DMS79 treated with DMSO at 0.1 percent for 48 hours (cell line): ENCODE data around the gene MPZL3.

Experiments
- DNase-seq: peaks from one replicate; lab custom pipeline; 2025; lab: John Stamatoyannopoulos, UW

MPZL3 gene

DNA sequence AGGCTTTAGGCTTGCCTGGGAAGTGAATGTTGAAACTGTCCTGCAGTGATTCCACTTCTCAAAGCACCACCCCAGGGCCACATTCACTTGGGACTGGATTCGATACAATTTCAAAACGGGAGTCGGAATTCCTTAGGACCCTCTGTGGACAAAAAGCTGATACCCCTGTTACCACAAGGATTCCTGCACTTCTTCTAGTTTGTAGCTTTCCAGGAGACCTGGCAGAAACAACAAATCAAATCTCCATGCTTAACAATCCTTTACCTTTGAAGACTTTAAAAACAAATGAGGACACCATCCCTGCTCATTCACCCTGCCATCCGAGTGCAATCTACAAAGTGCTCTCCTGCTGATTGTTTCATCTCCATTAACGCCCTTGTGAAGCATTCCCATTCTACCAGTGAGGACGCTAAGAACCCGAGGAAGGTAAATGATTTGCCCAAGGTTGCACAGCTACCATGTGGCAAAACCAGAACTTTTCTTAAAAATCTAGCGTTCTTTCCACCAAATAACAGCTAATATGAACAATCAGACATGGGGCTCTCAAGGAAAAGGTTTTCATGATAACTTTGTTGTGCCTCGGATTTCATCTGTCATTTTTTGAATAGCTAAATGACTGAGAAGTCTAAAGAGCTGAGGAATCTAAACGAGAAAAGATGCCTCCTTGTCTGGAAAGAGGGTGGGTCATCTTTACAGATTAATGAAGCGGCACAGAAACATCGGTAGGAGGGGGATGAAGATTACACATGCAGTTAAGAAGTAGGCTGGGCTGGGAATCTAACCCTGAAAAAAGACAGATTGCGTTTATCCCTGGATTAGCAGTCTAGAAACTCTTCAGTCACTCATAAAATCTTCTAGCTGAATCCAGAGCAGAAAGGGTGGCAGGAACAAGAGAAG is 12.7 kb upstream of the MPZL3 start:
- no peak for DNase-seq

GRCh38 chr11:118263695-118264568 is 11.8 kb upstream of the MPZL3 start, which contains the start of gene MPZL2:
Gene MPZL2 (minus strand): TSS chr11:118264297. CDS start chr11:118264153, 144 bp downstream.
- peak; percentile 53 for DNase-seq

- no peak for DNase-seq
These were observed 10.9 kb upstream of the MPZL3 start for GRCh38 chr11:118263112-118263511.

- no peak for DNase-seq
These were observed 8.2 kb upstream of the MPZL3 start for GRCh38 chr11:118260353-118260752.

DNA sequence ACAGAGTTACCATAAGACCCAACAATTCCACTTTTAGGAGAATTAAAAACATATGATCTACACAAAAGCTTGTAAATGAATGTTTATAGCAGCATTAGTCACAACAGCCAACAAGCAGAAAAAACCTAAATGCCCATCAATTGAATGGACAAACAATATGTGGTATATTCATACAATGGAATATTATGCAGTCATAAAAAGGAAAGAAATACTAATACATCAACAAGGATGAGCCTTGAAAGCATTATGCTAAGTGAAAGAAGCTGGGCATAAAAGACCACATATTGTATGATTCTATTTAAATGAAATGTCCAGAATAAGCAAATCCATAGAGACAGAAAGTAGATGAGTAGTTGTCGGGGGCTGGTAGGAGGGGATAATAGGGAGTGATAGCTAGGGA is 7.0 kb upstream of the MPZL3 start:
- DNase-seq: no peak

DNA sequence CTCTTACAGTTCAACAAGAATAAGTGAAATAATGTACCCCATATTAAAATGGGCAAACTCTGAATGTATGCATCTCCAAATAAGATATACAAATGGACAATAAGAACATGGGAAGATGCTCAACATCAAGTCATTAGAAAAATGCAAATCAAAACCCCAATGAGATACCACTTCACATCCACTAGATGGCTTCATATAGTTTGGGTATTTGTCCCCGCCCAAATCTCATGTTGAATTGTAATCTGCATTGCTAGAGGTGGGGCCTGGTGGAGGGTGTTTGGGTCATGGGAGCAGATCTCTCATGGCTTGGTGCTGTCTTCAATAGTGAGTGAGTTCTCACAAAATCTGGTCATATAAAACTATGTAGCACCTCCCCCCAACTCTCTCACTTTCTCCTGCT is 6.2 kb upstream of the MPZL3 start:
- DNase-seq: no peak

GRCh38 chr11:118252688-118253087 is 523 bp upstream of the MPZL3 start:
- DNase-seq: no peak

- DNase-seq: no peak
These were observed 5.1 kb downstream of the MPZL3 start for GRCh38 chr11:118247041-118247440.

- no peak for DNase-seq
These were observed 6.1 kb downstream of the MPZL3 start for GRCh38 chr11:118245936-118246562.

DNA sequence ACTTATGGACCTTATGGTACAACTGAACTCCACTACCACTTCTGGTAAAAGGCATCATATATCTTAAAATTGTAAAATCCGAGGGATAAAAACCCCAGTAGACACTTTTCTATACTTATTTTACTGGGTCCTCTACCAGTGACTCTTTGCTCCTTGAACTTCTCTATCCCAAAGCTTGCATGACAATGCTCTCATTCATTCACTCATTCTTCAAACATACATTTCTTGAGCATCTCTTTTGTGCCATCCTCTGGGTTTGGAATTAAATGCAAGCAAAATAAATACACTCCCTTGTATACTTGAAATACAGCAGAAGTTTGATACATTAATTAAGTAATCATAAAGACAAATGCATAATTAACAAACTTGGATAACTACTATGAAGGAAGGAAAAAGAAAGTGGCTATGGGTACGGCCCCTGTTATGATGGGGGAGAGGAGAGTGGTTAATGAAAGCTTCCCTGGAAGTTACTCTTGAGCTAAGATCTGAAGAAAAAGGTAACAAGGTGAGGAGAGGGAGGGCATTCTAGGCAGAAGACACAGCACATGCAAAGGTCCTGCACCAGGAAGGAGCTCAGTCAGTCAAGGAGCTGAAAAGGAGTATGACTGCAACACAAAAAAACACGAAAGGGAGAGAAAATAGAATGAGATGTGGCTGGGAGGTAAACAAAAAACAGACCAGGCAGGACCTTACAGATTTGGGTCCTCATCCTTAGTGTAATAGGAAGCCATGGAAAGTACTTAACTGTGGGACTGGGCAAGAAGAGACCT is 8.0 kb downstream of the MPZL3 start:
- DNase-seq: no peak

- no peak for DNase-seq
These were observed 9.0 kb downstream of the MPZL3 start for GRCh38 chr11:118243161-118243560.

DNA sequence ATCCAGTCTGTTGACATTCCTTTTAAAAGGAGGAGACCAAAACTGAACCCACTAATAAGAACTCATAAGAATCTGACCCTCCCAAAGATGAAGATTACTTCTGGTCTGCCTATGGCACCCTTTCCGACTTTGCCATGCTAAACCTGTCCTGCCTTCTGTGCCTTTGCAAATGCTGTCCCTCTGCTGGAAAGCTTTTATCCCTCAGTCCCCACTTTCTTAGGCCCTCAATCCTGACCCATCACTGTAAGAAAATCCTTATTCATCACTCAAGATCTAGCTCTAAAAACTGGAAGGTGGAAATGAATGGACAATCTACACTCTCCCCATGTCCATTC is 10.4 kb downstream of the MPZL3 start:
- DNase-seq: no peak

DNA sequence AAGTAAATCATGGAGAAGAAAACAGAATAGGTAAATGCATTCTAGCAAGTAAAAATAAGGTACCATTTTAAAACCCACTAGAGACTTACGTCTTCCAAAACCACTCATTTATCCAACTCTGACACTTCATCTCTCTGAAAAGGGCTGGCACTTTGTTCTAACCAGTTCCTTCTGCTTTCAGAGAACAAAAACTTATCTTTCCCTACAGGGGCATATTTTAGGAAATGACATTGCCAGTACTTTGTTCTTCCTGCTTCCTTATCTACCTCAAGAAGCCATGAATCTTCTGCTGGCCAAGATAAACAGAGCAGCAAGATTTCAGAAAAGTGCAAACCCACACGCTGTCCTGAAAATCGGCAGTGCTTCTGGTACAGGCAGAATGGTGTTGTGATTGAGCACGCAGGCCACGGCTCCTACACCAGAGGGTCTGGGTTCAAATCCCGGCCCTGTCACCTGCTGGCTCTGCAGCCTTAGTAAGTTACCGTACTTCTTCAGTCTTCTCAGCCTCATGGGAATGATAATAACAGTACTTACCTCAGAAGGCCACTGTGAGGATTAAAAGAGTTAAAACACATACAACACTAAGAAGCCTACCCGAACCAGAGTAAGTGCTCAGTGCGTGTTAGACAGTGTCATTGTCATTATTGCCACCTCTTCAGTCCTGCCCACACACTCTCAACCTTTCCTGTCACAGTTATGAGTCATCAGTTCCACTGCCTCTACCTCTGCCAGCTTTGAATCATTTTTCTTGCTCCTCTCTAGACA is 11.0 kb downstream of the MPZL3 start:
- no peak for DNase-seq

DNA sequence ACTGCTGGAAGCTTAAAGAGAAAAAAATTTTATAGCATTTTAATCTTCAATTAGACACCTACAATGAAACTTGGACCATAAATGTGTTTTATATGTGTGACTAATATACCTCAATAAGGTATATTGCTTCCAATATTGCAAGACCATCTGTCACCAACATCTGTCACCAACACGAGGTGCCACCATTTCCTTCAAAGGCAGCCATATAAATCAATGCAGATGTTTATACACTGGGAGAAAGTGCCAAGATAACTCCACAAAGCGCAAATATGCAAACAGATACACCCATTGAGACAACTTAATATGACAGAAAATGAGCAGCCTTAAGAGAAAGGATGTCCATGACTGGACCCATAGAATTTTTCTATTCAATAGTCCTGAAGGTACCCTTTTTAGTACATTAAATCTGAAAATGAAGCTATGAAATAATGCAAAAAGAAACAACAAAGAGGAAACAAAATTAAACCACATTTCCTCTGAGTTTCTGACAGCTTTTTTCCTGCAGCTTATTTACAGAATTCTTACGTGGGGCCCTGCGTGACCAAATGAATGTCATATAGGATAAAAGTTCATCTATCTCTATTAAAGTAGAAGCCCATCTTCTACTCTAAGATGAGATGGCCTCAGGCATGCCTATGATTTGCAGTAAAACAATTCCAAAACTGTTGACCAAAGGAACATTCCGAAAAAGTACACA is 12.5 kb downstream of the MPZL3 start:
- no peak for DNase-seq

DNA sequence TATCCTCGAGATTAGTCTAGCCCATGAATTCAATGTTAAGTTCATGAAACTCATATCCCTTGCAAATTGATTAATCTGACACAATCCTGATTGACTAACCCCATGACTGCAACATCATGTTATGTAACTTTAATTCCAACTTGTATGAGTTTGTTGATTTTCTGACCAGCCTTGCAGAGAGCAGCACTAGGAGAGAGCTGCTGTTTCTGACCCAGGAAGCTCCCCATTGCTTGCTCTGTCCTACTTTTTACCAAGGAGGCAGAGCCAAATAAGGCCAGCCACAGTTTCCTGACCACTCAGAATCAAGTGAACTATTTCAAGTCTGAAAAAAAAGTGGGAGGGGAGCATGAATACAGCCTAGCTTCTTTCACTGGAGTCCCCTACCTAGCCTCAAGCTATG is 13.2 kb downstream of the MPZL3 start:
- DNase-seq: no peak

GRCh38 chr11:118238421-118238820 is 13.7 kb downstream of the MPZL3 start:
- DNase-seq: no peak

GRCh38 chr11:118236170-118236569 is 16.0 kb downstream of the MPZL3 start:
- DNase-seq: no peak

- DNase-seq: no peak
These were observed 17.3 kb downstream of the MPZL3 start for GRCh38 chr11:118234833-118235232.

- DNase-seq: no peak
These were observed 18.3 kb downstream of the MPZL3 start for GRCh38 chr11:118233850-118234249.

GRCh38 chr11:118233377-118233776 is 18.8 kb downstream of the MPZL3 start:
- no peak for DNase-seq
